Forelimb muscle (tissue), 1 donor: Measurements from ENCODE around the gene SNAP91. TPM values are rescaled to one million over a fixed set of nuclear protein-coding genes. Genes with fewer than 3 reads are reported as not detected.
A peak's percentile ranks its signal among the peaks of the same experiment; 100 is the strongest.
"Not testable (repeated sequence)": the region's sequence is repeated elsewhere in the genome, so short reads cannot be mapped to it uniquely, and the experiment has no call there.

Experiments used
- DNase-seq: peaks from one replicate; pipeline ENCODE4 v3.0.0-alpha.2; 2013; ENCODE audit warnings: low read depth
- polyA plus RNA-seq: library from polyadenylated mRNA; unstranded; fragments of 120-200 nt; gene quantifications from one replicate; pipeline ENCODE4 v1.2.1, GENCODE V29; 2013; ENCODE audit not compliant: insufficient read length

The SNAP91 gene
- polyA plus RNA-seq, 1 donor, result 1.8 TPM

DNA sequence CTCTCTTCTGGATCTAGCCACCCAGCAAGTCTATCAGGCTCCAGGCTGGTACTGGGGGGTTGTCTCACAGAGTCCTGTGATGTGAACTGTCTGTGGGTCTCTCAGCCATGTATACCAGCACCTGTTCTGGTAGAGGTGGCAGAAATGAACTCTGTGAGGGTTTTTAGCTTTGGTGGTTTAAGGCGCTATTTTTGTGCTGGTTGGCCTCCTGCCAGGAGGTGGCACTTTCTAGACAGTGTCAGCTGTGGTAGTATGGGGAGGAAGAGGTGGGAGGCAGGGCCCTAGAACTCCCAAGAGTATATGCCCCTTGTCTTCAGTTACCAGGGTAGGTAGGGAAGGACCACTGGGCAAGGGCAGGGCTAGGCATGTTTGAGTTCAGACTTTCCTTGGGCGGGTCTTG is 75.8 kb downstream of the SNAP91 start:
- DNase-seq, result no peak

DNA sequence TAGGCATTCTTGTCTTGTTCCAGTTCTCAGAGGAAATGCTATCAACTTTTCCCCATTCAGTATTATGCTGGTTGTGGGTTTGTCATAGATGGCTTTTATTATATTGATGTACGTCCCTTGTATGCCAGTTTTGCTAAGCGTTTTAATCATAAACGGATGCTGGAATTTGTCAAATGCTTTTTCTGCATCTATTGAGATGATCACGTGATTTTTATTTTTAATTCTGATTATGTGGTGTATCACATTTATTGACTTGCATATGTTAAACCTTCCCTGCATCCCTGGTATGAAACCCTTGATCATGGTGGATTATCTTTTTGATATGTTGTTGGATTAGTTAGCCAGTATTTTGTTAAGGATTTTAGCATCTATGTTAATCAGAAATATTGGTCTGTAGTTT is 79.0 kb downstream of the SNAP91 start:
- not testable (repeated sequence) for DNase-seq

DNA sequence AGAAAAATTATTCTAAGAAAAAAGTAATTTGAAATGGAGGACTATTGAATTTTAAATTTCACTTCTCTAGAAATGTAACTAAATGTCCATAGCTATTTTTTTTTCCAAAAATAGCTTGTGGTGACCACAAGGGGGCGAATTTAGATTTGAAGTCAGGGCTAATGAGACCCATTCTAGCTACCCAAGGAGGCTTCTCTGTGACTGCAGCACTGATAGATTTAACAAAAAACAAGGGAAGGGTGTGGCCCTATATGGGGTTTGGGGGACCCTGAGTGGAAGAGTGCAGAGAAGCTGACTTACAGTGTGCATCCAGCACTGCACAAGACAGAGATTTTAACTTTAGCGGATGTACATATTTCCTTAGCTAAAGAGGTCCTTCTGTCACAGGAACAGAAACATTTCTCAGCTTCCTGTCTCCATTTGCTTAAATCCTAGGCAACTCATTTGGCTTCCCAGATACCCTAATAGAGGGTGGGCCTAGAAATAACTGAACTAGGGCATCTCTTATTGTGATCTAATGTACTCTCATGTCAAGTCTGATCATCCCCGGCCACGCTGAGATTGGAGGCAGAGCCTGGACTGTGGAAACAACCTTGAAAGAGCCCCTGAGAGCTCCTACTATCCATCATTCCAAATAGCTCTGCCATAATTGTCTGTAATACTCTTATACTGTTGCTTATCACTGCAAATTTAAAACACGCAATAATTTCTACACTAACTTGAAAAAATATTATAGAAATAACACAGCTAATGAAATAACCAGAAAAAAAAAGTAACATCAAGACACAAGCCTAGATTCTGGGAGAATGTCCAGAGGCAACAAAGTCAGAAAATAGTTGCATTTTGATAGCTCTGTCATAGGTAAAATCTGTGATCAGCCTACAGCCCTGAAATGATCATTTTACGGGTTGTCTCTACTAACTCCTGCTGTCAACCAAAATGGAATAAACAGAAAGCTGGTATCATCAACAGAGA is 93.6 kb downstream of the SNAP91 start:
- no peak for DNase-seq

DNA sequence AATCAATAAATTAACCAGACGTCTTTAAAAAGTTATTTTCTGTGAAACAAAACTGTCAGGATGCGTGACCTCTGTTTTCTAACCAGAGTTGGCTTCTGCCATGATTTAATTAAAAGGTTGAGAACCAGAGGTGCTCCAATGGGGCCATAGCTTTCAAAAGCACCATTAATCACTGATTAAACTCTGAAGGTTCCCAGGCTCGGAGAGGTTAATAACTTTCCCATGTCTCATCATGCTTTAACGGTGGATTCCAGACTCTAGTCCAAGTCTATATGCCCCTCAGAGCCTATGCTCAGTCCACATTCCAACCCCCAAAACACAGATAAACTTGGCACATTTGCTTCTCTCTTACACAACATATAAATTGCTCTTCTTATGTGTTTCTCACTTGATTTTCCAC is 95.5 kb downstream of the SNAP91 start:
- DNase-seq, result no peak

DNA sequence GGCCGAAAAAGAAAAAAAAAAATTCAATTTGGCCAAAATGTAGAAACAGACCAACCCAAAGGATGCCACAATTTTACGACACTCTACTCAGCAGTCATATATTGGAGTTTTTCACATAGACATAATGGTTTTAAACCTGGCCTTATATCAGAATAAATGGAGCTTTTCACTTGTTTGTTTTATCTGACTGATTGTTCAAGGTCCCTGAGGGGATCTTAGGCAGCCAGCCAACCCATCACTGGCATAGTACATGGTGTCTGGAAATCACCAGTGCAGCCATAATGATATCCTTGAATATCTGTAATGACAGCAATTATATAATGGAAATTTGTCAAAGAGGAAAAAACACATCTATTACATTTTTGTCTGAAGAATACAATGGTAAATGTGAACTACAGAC is 99.7 kb downstream of the SNAP91 start:
- no peak for DNase-seq

DNA sequence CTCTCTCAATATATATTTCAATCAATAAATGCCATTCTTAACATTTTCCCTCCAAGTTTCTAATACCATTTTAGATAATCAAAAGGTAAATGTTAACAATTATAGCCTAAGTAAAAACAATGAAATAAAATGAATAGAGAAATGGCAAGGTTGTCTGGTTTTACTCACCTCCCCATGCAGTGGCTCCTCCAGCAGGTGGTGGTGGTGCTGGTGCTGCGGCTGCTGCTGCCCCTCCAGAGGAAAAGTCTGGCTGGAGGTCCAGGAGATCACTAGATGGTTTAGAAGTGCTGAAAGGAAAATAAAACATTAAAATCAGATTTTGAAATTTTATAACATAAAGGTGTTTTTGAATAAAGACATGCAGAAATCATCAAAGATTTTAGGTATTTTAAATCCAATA is 103.4 kb downstream of the SNAP91 start:
- no peak for DNase-seq

DNA sequence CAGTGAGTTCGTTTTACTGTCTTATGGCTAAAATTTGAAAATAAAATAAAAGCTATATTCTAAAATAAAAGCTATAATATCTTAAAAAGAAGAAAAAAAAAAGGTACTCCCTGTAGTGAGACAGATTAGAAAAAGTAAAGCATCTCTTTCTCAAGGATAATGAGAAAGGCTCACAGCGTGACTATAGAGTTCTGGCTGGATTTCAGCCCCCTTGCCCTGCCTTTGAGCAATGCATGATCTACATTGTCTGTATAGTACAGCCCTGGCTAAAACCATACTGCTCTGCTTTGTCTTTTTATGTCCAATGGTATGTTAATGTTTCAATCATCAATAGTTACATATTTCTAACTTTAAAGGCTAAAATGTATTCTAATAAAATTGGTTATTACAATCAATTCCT is 105.3 kb downstream of the SNAP91 start:
- DNase-seq, result no peak

DNA sequence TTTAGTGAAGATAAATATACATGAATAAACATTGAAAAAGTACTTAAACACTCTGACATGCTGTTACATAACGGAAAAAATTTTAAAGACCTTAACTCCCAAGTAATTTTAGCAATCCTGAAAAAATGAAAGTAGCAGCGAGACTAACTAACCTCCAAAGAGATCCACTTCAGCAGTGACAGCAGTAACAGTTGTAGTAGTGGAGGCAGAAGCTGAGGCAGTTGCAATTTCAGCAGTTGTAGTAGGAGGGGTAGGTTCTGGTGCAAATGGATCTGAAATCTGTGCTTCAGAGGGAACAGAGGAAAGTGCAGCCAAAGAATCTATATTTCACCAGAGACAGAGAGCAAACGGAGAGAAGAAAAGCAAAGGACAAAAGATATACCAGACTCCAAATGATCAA is 107.8 kb downstream of the SNAP91 start:
- no peak for DNase-seq

DNA sequence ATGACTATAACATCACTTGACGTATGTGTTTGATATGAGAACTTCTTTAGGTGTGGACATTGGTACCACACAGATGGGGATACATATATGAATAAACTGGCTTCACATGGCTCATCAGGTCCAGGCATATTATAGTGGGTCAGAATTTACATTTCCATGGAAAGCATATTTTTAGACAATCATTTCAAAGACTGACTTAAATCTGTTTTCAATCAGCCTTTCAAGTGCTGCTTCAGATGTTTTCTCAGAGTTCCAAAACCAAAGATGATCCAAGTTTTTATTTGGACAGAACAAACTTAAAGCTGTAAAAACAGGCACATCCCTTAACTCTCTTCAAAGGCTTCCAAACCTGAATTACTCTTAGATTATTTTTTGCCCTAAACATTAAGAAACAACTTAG is 108.4 kb downstream of the SNAP91 start:
- DNase-seq, result peak; percentile 16

DNA sequence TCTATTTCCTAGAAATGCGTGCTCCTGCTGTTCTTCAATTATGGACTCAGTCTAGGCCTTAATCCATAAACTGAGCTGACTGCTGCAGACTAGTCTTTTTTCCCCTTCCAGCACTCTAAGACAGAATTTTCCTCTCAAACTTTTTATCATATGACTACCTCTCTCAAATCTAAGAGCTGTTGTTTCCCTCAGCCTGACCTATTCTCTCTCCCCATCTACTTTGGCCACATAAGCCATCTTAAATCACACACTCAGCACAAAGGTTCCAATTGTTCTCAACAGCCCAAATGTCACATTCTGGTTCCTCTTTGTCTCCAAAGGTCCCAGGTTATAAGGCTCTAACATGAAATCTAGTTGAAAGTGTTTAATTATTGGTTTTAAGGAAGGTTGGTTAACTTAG is 111.4 kb downstream of the SNAP91 start:
- DNase-seq, result no peak

DNA sequence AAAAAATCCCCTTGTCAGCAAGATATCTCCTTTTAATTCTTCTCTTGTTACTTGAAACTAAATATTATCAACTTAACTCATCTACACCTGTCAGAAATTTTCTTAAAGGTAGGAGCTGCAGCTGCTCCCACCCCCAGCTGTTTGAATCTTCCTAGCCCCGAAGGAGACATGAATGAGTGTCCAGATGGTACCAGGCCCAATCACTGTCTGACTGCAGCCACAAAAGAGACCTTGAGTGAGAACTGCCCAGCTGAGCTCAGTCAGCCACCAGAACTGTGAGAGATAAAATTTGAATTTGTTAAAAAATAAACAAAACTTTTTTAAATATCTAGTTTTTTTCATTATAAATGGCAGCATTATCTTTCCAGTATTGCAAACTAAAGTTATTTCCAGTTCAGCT is 111.8 kb downstream of the SNAP91 start:
- no peak for DNase-seq

DNA sequence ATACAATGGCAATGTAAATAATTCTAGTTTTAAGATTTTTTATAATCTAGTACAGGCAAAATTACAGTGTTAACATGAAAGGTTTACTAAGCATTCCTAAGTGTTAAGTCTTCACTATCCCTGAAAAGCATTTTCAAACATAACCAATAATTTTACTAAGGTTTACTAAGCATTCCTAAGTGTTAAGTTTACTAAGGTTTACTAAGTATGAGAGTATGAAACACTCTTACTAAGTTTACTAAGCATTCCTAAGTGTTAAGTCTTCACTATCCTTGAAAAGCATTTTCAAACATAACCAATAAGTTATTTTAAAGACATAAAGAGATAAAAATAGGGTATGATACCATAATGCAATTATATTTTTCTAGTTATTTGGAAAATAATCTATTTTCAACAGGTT is 114.0 kb downstream of the SNAP91 start:
- no peak for DNase-seq

DNA sequence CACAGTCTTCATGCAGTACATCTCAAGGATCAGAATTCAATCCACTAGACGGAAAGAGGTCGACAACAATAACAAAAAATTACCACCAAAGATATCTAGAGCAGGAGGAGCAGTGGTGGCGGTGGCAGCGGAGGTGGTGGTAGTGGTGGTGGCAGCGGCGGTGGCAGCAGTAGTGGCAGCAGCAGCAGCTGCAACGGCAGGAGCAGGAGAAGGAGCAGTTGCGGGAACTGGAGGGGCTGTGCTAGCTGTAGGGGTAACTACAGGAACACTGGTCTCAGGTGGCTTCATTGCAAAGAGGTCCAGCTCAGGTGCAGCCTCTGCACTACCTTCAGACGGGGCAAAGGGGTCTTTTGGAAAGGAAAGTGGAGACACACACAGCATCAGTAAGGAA is 115.5 kb downstream of the SNAP91 start:
- no peak for DNase-seq

DNA sequence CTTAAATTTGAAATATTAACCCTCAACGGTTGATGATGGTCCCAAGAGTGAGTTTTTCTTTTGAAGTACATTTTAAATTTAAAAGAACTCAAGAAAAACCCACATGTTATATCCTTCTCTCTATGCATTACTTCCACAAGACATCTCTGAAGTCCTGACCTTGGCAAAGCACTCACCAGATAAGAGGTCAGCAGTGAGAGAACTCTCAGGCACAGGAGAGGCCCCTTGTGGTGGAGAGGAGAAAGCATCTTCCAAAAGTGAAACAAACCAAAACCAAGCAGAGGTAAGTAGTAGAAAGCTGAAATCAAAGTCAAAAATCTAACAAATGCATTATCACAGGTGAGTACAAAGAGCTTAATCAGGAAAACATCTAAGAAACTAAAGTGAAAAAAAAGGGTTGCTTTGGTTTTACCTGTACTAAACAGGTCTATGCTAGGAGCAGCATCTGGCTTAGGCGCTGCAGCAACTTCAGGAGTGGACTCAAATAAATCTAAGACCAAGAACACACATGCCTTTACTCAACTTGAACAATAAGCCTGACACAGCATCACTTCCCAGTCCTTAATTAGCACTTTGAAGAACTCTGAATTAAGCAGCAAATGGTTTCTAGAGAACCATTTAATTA is 116.0 kb downstream of the SNAP91 start:
- no peak for DNase-seq

DNA sequence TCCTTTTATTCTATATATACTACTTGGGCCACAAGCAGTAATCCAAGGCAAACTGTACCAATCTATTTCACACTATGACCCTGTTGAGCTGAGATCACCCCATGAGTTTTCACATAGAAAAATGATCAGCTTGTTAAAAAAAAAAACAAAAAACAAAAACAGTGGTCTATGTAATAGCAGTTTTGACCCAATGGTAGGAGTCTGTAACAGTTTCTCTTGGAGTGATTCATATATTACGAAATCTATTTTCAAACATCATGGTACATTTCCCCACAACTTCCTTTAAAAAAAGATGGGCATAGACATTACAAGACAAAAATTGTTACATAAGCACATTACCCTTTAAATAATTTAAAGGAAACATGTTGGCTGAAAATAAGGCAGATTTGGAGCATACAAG is 118.5 kb downstream of the SNAP91 start:
- no peak for DNase-seq

DNA sequence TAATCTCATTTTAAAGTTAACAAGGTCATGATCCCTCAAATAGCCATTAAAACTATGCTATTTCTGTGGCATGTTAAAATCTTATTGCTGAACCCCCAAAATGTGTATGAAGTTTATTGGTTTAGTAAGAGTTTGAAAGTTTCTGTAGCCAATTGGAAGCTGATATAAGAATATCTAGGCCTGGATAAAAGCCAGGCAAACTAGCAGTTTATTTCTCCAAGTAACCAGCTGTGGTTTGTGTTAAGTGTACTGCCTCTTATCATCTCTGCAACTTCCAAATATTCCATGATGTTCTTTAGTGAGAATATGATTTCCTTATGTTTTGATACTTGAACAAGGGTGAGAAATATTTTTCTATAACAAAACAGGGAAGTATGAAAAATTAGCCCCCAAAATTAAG is 119.8 kb downstream of the SNAP91 start:
- no peak for DNase-seq

DNA sequence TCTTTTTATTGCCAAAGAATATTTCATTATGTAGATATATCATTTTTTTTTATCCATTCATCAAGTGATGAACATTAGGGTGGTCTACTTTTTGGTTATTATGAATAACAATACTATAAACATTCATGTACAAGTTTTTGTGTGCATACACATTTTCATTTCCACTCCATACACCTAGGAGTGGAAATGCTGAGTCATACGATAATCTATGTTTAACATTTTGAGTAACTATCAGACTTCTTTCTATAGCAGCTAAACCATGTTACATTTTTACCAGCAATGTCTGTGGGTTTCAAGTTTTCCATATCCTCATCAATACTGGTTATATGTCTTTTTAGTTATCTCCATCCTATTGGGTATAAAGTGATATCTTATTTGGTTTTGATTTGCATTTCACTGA is 130.8 kb downstream of the SNAP91 start:
- DNase-seq, result no peak

DNA sequence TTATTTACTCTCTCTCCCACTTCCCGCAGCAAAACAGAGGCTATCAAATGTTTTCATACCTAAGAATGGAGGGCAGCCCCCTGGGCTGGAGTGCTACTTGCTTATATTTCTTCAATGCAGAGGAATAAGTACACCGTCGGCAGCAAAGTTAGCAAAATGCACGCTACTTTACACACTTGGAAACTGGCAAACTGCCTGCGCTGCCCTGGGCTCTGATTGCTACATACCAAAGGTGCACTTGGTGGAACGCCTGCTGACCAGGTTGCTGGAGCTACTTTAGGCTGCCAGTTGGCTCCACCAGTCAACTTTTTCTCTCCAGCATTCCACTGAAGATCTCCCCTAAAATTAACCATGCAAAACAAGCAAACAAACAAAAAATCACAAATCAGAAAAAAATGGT is 134.1 kb downstream of the SNAP91 start:
- DNase-seq, result no peak

DNA sequence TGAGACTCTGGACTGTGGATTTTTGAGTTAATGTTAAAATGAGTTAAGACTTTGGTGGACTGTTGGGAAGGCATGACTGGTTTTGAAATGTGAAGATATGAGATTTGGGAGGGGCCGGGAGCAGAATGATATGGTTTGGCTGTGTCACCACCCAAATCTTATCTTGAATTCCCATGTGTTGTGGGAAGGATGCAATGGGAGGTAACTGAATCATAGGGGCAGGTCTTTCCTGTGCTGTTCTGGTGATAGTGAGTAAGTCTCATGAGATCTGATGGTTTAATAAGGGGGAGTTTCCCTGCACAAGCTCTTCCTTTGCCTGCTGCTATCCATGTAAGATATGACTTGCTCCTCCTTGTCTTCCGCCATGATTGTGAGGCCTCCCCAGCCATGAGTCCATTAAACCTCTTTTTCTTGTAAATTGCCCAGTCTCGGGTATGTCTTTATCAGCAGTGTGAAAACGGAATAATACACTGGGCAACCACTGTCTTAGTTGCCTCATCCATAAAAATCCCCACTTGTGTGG is 137.2 kb downstream of the SNAP91 start:
- not testable (repeated sequence) for DNase-seq

DNA sequence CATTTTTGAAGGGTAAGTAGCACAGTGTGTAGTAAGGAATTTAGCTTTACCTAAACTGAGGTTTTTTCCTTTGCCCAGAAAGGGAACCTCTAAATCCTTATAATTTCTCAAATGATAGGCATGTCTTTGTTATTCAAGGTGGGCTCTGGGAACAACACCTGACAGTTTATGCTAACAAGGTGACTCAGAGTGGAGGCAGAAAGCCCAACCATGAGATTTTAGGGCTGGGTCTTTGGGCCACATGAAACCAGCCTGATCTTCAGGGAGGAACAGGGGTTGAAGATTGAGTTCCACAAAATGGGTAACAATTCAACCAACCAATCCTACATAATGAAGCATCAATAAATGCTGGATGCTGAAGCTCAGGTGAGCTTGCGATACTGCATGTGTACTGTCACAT is 149.9 kb downstream of the SNAP91 start:
- DNase-seq, result no peak

DNA sequence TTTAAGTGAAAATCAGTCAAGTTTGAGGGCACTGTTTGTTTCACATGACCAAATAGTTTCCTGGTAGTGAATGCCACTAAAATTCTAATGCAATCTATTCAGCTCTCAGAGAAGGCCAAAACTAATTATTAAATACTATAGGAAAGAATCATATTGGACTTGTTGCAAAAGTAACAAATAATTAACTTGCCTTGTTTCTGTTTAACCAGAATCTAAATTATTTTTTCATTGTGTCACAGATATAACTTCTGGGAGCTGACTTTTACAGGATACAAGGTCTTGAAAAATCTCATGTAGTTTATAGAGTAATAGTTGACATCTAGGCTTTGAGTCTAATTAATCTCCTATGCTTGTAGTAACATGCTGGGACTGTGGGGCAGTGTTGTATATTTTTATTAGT is 152.0 kb downstream of the SNAP91 start:
- DNase-seq, result no peak

DNA sequence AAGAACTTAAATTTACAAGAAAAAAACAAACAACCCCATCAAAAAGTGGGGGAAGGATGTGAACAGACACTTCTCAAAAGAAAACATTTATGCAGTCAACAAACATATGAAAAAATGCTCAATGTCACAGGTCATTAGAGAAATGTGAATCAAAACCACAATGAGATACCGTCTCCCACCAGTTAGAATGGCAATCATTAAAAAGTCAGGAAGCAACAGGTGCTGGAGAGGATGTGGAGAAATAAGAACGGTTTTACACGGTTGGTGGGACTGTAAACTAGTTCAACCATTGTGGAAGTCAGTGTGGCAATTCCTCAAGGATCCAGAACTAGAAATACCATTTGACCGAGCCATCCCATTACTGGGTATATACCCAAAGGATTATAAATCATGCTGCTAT is 157.2 kb downstream of the SNAP91 start:
- DNase-seq, result not testable (repeated sequence)

DNA sequence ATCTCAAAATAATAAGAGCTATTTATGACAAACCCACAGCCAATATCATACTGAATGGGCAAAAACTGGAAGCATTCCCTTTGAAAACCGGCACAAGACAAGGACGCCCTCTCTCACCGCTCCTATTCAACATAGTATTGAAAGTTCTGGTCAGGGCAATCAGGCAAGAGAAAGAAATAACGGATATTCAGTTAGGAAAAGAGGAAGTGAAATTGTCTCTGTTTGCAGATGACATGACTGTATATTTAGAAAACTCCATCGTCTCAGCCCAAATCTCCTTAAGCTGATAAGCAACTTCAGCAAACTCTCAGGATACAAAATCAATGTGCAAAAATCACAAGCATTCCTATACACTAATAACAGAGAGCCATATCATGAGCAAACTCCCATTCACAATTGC is 158.4 kb downstream of the SNAP91 start:
- not testable (repeated sequence) for DNase-seq
